Middle frontal gyrus (tissue), 1 donor: ENCODE measurements around the gene DLX6.

Source experiments
- DNase-seq: peaks from one replicate; pipeline ENCODE4 v3.0.0-alpha.2; 2015; ENCODE audit warnings: low spot score; ENCODE audit errors: extremely low spot score

The DLX6 gene

GRCh38 chr7:97005183-97006054, at the start of gene DLX6:
TSS of gene DLX6 (plus strand) at chr7:97005553. CDS start at chr7:97005978, 425 bp downstream.
- no peak for DNase-seq

DNA sequence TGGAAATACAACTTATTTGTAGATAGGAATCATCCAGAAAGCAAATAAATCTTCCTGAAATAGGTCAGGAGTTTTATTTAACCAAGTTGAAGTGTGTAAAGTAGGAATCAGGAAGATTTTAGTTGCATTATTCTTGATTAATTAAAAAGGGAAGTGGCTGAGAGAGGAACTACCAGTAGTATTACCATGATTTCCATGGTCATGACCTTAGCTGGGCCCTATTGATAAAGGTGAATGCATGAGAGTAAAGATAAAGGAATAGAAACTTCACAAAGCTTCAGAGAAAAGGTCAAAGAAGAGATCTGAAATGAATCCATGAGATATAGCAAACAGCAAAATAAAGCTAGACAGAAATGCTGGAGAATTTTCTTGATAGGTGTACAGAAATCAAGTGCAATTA, 46.2 kb upstream of the DLX6 start:
- DNase-seq, result no peak

DNA sequence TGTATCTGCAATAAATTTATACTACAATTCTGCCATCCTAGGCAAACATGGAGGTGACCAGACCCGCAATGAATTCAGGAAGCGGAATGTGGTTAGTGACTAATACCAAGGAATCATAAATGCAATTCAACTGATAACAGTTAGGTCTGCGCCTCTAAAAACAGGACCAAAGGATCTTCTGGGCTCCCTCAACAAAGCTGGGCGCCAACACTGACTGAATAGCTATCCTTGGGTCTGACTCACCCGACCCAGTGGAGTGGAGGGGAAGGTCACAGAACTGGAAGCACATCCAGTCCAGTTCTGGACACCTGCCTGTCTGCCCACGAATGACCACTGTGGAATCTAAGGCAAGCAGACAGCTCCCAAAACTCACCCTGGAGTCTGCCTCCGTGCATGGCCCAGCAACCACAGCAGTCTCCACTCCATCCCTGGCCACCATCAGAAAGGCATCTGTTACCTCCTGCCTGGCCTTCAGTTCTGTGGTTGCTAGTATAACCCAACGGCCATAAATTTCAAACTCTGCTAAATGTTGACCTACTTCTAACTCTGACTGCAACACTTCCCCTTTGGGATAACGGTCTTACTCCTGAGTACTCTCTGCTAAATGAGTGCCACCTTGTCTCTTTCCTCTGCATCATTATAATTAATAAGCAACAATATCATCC, 43.0 kb upstream of the DLX6 start:
- DNase-seq, result no peak

- DNase-seq, result no peak
Measured at GRCh38 chr7:96968981-96969380, 36.4 kb upstream of the DLX6 start.

DNA sequence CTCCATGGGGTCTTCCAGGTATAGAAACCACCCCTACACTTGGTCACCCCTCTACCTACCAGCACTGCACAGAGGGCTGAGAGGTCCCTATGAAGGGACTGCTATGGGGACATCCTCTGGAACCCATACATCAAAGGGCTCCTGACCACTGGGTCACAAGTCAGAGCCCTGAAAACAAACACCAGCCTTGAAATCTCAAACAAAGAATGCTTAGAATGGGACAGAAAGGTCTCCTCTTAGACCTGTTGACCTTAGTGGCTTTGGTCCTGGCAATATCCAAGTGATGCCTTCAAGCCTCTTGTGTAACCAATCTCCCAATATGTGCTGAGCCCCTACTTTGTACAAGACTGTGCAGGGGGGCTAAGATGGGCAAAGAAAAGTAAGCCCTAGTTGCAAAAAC, 34.6 kb upstream of the DLX6 start:
- no peak for DNase-seq

DNA sequence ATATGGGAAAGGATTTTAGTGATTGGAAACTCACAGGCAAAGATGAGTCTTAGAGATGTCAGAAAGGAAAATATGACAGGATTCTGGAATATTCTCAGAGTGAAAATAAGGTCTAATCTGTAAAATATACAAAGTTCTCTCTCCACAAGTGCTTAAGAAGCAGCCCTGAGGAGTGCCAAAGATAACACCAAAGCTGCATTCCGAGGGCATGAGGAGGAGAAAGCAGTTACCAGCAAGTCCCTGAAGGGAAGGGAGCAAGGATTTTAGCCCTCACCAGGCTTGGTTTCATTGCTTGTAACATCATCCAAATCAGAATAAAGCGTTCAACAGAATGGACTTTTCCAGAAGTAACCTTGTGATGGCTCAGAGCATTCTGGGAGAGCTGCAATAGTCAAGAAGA, 31.4 kb upstream of the DLX6 start:
- no peak for DNase-seq

DNA sequence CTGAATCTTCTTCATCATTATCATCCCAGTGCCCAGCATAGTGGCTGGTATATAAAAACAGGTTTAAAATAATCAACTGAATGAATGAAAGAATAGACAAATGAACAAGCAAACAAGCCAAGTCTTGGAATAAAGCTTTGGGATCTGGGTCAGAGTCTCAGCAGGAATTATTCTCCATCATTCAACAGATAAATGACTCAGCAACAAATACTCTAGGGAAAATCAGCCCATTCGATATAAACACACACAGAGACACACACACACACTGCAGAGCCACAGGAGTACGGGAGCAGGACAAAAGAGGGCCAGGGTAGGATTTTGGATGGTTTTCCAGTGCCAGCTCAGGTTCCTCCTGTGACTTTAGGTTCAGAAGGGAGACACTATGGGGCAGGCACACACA, 29.2 kb upstream of the DLX6 start:
- DNase-seq, result no peak

DNA sequence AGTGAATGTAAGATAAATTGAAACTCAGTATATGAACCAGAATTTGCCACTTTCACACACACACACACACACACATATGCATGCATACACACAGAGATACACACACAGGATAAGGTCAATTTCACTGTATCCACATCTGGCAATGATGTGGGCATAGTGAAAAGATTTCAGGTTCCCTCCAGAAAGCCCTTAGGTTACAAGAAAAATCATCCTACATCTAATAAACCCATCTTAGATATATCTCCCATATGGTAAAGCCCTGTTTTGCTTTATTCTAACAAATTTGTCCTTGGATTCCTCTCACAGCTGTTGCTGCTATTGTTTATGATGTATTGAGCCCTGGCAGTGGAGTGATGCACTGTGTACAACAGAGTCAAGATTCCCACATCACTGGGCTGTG, 27.9 kb upstream of the DLX6 start:
- no peak for DNase-seq

DNA sequence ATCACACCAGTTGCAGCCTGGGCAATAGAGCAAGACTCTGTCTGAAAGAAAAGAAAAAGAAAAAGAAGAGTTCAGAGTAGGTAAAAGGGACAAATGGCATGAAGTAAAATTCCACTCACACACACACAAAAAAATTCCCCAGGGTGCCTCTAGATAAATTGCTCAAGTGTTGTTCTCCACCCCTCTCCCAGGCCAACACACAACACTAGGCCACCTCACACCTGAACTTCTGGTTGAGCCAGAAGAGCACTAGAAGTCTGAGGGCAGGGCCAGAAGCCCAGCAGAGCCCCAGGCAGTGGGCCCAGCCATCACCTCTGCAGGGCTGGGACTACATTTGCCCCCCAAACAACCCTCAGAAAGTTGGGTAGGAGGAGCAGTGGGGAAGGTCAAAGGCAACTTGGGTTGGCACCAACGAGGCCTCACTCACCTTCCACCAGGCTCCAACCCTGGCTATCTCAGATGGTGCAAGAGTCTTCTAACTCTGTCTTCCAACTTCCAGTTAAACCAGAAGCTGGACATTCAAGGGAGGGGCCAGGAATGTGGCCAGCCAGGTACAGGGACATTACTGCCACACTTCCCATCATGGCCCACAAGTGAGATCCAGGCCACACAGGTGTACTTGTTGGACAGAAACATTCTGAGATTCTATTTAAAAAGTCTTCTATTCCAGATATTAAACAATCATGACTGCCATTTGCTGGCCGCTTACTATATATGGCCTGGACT, 25.6 kb upstream of the DLX6 start:
- no peak for DNase-seq

DNA sequence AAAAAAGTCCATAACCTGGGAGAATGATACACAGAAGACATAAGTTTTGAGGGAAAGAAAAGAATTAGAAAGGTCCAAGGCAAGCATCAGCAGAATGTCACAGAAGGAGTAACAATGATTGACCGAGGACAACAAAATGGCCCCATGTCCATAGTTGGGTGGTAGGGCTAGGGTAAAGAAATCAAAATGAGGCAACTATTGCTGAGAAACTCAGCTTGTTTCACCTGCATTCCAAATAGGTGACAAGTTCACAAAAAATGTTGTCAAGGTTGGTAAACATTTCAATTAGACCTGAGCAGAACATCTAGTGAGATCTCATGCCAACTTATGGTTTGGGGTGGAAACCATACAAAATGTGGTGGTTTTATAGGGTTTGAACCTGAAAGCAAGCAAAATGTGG, 22.8 kb upstream of the DLX6 start:
- DNase-seq, result no peak

DNA sequence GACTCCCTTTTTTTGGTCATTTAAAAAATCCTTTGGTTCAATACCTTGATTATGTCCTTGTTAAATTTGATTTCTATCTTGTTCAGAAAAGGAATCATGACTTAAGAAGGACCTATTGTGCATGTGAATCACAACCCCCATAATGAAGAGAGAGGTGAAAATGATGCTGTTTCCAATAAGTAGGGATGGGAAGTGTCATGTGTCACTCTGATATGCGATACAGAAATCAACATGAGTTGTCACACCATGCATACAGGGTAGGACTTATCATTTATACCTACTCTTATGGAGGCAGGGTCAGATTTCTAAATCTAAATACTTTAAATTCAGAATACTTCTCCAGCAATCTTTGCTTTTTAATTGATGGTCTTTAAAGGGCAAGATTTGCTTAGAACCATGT, 19.4 kb upstream of the DLX6 start:
- DNase-seq, result no peak

- no peak for DNase-seq
Measured at GRCh38 chr7:96986901-96987300, 18.5 kb upstream of the DLX6 start.

- DNase-seq, result no peak
Measured at GRCh38 chr7:96987719-96988118, 17.6 kb upstream of the DLX6 start.

DNA sequence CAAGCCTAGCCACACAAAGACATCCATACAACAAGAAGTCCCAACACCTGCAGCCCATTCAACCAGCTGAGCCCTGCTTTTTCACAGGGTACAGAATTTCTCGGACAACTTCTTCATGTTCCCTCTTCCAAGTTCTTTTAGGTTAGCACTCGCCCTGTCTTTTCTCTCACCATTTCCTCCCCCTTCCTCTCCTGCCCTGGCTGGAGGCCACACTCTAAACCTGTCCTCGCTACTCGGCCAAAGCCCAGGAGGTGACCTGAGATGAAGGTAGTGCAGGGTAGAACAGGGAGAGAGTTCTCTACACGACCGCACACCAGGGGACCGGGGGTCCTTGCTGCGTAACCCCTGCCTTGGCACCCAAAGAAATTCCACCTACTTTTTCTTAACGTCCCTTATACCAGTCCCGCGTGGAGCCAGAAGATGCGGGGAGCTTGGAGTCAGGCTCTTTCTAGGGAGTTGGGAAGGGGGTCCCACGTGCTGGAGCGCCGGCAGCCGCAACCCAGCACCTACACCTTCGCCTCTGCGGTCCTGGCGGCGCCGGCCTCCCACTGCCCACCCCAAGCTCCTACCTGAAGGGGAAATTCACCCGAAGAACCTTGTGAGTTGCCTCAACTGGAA, 16.0 kb upstream of the DLX6 start:
- DNase-seq, result no peak

DNA sequence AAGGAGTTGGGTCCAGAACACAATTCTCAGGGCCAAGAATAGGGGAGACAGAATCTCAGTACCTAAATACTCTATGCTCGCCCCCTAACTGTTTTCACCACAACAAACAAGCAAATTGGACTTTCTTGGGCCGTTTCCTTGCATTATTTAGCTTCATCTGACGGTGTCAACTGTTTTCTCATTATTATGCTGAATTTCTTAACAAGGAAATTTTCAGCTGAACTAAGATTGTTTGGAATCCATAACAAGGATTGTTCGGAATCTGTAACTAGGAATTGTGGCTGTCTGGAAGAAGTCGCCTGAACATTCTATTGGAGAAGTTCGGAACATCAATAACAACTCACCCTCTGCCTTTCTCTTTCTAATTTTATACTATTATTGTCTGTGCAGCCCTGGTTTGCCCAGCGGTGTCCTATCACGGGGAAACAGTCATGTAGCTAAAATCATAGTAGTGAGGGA, 15.5 kb upstream of the DLX6 start:
- DNase-seq, result no peak

GRCh38 chr7:96991546-96992191, 13.7 kb upstream of the DLX6 start:
- DNase-seq, result no peak

DNA sequence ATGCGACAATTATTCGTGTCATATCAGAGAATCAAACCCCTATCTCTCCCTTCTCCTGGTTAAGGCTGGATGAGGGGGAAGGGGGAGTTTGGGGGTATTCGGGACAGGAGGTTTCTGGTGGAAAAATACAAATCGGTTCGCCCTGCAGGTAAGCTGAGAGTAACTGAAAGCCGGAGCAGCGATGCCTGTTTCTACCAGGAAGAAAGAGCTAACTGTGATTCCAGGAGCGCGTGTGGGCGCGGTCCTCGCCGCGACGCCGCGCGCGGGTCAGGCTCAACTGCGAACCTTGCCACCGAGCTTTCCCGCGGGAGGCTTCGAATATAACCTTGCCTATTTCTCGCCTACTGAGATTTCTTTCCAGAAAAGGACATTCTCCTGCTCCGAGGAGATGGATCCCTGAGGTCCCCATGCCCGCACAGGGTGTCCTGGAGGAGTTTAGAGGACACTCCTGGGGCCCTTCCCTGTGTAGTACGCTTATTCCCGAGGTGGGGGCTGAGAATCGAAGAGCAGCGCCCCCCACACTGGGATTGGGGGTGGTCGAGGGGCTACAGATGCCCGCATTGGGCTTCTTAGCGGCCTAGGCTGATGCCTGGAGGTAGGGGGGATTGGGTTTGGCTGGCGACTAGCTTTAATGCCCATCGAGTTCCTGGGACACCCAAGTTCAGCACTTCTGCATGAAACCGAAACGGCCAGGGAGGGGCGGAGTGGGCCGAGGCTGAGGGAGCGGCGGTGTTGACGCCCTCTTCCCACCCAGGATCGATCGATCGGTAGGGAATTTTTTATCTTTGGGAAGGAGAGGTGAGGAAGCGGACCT, 13.0 kb upstream of the DLX6 start:
- no peak for DNase-seq

DNA sequence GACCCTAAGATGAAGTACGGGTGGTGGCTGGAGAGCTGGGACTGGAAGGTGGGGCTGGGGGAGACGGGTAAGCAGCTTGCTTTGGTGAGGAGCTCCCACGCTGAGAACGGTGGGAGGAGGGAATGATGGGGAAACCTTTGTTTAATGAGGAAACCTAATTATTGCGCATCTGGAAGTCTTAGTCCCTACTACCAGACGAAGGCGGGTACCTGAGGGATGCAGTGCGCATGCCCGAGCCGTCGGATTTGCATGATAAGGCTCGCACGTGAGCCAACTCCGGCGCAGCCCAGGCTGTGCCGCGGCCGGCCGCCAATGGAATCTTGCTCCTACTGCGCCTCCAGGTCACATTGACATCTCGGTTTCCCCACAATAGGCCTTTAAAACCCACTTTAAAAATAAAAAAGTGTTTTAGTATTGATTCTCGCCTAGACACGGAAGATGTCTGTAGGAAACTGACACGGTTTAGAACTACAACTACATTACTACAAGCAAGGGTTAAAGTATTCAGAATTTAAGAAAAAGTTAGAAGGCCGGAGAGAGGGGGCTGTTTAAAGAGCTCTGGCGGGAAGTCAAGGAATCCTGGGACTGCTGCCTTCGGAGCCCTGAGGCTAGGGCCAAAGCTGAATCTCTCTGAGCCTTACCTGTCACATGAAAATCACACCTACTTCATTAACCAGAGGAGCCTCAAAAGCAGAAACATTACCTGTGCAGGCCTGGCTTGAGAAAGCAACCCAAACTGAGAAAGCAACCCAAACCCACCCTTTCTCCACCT, 12.1 kb upstream of the DLX6 start:
- DNase-seq, result no peak

GRCh38 chr7:96993980-96994379, 11.4 kb upstream of the DLX6 start:
- no peak for DNase-seq
